Stomach smooth muscle (tissue), 2 donors: ENCODE measurements around the gene C6orf62.
"Not testable (repeated sequence)": the region's sequence is repeated elsewhere in the genome, so short reads cannot be mapped to it uniquely, and the experiment has no call there.

Experiments
- H3K27ac ChIP-seq: one replicate; pipeline ENCODE4 v1.7.0; 2013; ENCODE audit warnings: mild to moderate bottlenecking, low read length, inconsistent platforms
- H3K27me3 ChIP-seq, 2 donors: one replicate each; pipeline ENCODE4 v1.7.0; 2013; ENCODE audit warnings: low read length in 2 of 2; ENCODE audit not compliant: insufficient read depth in 2 of 2, control insufficient read depth in 1 of 2
- H3K36me3 ChIP-seq, 2 donors: one replicate each; pipeline ENCODE4 v1.7.0; 2013; ENCODE audit warnings: low read length in 2 of 2; ENCODE audit not compliant: control insufficient read depth in 2 of 2, insufficient read depth in 2 of 2
- H3K4me1 ChIP-seq: one replicate; pipeline ENCODE4 v1.7.0; 2013; ENCODE audit warnings: low read length; ENCODE audit not compliant: control insufficient read depth, insufficient read depth
- H3K4me3 ChIP-seq, 2 donors: one replicate each; pipeline ENCODE4 v1.7.0; 2013; ENCODE audit warnings: low read length in 2 of 2
- H3K9ac ChIP-seq, 2 donors: one replicate each; pipeline ENCODE4 v1.7.0; 2013; ENCODE audit warnings: low read length in 2 of 2, mild to moderate bottlenecking in 1 of 2
- H3K9me3 ChIP-seq, 2 donors: one replicate each; pipeline ENCODE4 v1.7.0; 2013; ENCODE audit warnings: low read length in 2 of 2; ENCODE audit not compliant: control insufficient read depth in 2 of 2
- donor health status: healthy.
- donor health status: Pancreatic carcinoma.

C6orf62 gene

DNA sequence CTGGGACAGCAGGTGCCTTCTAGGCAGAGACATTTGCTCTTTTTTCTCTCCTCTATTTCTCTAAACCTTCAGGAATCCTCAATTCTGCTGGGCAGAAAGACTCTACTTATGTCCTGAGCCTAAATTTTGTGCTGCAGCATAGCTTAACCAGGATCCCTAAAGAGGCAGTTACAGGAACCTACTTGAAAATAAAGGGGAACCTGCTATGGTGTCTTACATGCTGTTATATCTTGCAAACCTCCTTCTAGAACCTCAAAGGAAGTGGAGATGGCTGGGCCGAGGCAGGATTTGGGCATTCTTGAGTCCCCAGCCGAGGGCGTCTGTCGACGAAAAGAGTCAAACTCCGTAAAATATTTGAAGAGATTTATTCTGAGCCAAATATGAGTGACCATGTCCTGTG, 38.7 kb upstream of the C6orf62 start:
- Histone ChIP-seq H3K27ac (no peak overlapping the region), H3K36me3 (no peaks in the 10 kb centered on the region), H3K27me3 (no peaks in the 10 kb centered on the region), H3K4me3 (no peak overlapping the region), H3K9me3 (no peaks in the 10 kb centered on the region), H3K4me1 (no peaks in the 10 kb centered on the region), H3K9ac (no peak overlapping the region)

DNA sequence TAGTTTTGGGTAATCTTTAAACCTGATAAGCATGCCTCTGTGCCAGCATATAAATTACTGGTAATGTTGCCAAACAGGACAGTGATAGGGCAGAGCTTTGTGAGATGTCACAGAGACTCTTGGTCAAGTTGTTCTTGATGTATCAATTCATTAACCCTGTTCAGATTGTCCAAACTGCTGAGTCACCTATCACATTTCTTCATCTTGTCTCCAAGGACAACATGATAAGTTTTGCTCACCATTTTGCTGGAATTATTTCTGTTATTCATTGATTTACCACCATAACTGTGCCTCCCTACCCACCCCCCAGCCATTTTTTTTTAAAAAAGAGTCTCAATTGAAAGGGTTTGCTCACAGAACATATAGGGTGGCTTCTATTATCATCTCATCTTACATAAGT, 36.3 kb upstream of the C6orf62 start:
- no peaks in the 10 kb centered on the region for H3K36me3 ChIP-seq
- H3K27me3 ChIP-seq: no peaks in the 10 kb centered on the region
- H3K4me1 ChIP-seq: no peaks in the 10 kb centered on the region
- H3K9ac ChIP-seq: no peak overlapping the region
- H3K27ac ChIP-seq: no peak overlapping the region
- no peaks in the 10 kb centered on the region for H3K9me3 ChIP-seq
- H3K4me3 ChIP-seq: no peak overlapping the region

GRCh38 chr6:24754378-24754777, 35.4 kb upstream of the C6orf62 start:
- H3K27ac ChIP-seq, H3K27me3 ChIP-seq, H3K9me3 ChIP-seq, H3K9ac ChIP-seq, H3K4me1 ChIP-seq, H3K4me3 ChIP-seq, H3K36me3 ChIP-seq: not testable (repeated sequence)

DNA sequence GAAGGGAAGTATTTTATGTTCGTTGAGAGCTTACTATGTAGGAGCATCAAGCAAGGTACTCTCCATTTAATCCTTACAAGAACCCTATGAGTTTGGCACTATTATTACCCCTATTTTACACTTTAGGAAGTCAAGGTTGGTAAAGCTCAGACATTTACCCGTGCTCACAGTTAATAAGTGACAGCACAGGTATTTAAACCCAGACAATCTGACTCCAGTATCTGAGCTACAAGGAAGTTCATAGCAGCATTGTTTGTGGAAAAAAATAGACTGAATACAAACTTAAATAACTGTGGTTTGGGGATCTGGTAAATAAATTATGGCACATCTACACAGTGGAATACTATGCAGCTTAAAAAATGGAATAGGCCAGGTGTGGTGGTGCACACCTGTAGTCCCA, 34.6 kb upstream of the C6orf62 start:
- Histone ChIP-seq H3K4me3 (no peak overlapping the region), H3K4me1 (no peaks in the 10 kb centered on the region), H3K9ac (no peak overlapping the region), H3K27me3 (no peaks in the 10 kb centered on the region), H3K36me3 (no peaks in the 10 kb centered on the region), H3K27ac (no peak overlapping the region), H3K9me3 (no peaks in the 10 kb centered on the region)

DNA sequence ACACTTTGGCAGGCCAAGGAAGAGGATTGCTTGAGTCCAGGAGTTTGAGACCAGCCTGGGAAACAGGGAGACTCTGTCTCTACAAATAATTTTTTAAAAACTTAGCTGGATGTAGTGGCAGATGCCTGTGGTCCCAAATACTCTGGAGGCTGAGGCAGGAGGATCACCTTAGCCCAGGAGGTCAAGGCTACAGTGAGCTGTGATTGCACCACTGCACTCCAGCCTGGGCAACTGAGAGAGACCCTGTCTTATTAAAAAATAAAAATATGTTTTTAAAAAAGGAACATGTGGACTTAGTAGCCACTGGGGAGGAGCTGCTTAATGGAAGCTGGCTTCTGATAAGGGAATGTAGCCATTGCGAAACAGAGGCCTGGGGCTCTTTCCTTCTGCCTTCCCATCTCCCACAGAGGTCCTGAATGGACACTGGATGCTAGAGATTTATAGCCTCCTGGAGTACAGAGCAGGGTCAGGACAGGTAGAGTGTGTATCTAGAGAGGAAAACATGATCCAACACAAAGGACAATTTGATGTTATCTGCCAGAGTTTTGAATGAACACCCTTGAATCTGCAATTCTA, 34.1 kb upstream of the C6orf62 start:
- no peaks in the 10 kb centered on the region for H3K4me1 ChIP-seq
- no peaks in the 10 kb centered on the region for H3K27me3 ChIP-seq
- no peaks in the 10 kb centered on the region for H3K36me3 ChIP-seq
- H3K9ac ChIP-seq: no peak overlapping the region
- H3K27ac ChIP-seq: no peak overlapping the region
- no peaks in the 10 kb centered on the region for H3K9me3 ChIP-seq
- H3K4me3 ChIP-seq: no peak overlapping the region

DNA sequence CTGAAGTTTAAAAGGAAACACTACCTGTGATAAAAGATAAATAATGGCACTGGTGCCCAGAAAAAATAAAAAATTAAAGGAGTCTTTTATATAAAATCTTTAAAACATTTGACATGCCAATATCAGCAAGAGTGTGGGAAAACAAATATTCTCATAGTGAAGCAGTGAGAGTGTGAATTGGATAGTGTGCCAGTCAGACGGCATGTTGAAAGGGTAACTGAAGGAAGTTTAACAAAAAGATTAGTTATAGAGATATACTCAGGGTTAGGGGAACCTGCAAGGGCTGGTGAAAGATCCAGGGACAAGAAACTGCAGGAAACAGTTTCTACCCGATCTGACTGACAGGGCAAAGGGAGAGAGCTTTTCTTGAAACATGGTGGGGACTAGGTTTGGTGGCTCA, 33.5 kb upstream of the C6orf62 start:
- Histone ChIP-seq H3K36me3 (no peaks in the 10 kb centered on the region), H3K27me3 (no peaks in the 10 kb centered on the region), H3K4me1 (no peaks in the 10 kb centered on the region), H3K9ac (no peak overlapping the region), H3K27ac (no peak overlapping the region), H3K4me3 (no peak overlapping the region), H3K9me3 (no peaks in the 10 kb centered on the region)

- not testable (repeated sequence) for H3K27me3 ChIP-seq, H3K4me1 ChIP-seq, H3K9me3 ChIP-seq, H3K27ac ChIP-seq, H3K36me3 ChIP-seq, H3K4me3 ChIP-seq, H3K9ac ChIP-seq
Observed at GRCh38 chr6:24750878-24751277, 31.9 kb upstream of the C6orf62 start.

DNA sequence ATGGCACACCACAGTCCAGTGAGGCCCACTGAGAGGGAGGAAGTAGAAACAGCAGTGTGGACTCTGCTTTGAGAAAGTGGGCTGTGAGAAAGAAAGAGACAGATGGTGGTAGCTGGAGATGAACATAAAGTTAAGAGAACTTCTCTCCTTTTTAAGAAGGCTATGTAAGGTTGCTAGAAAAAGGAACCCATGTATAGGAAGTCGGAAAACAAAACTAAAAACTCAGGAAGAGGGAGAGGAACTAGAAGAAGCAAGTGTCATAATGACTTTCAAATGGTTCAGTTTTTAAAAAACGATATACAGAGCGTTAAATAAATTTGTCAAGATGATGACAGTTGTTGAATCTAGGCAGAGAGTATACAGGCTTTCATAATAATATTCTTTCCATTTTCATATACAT, 30.3 kb upstream of the C6orf62 start:
- Histone ChIP-seq H3K27ac (no peak overlapping the region), H3K4me3 (no peak overlapping the region), H3K4me1 (no peaks in the 10 kb centered on the region), H3K27me3 (no peaks in the 10 kb centered on the region), H3K36me3 (no peaks in the 10 kb centered on the region), H3K9me3 (no peaks in the 10 kb centered on the region), H3K9ac (no peak overlapping the region)

DNA sequence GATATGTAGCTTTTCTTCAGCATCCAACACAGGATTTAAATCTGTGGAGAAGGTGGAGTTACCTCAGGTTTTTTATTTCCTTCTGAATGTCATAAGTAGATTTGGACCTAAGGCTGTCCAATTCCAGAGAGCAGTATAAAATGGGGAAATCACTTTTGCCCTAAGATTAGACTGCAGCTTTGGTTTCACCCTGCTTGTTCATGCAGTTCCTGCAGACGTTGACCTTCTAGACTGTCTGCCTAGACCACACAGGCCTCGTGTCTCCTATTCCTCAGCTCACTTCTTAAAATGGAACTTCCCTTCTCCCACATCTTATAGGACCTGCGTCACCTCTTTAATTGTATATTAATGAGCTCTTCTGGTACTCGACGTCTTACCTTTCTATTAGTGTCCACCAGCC, 26.0 kb upstream of the C6orf62 start:
- no peak overlapping the region for H3K9ac ChIP-seq
- no peaks in the 10 kb centered on the region for H3K27me3 ChIP-seq
- H3K36me3 ChIP-seq: no peaks in the 10 kb centered on the region
- no peak overlapping the region for H3K4me3 ChIP-seq
- no peak overlapping the region for H3K27ac ChIP-seq
- H3K4me1 ChIP-seq: no peaks in the 10 kb centered on the region
- no peaks in the 10 kb centered on the region for H3K9me3 ChIP-seq

DNA sequence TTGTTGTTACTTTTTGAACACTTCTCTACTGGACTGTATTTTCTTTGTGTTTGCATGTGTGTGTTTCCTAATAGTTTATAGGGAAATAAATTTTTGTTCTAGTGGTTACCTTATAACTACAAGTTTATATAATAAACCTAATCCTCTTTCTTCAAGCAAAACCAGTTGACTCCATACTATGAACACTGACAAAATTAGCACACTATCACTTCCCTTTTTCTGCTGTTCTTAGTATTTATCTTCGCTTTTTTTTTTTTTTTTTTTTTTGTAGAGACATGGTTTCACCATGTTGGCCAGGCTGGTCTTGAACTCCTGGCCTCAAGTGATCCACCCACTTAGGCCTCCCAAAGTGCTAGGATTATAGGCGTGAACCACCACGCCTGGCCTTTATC, 25.0 kb upstream of the C6orf62 start:
- Histone ChIP-seq H3K4me3 (no peak overlapping the region), H3K27me3 (no peaks in the 10 kb centered on the region), H3K27ac (no peak overlapping the region), H3K36me3 (no peaks in the 10 kb centered on the region), H3K4me1 (no peaks in the 10 kb centered on the region), H3K9ac (no peak overlapping the region), H3K9me3 (no peaks in the 10 kb centered on the region)

DNA sequence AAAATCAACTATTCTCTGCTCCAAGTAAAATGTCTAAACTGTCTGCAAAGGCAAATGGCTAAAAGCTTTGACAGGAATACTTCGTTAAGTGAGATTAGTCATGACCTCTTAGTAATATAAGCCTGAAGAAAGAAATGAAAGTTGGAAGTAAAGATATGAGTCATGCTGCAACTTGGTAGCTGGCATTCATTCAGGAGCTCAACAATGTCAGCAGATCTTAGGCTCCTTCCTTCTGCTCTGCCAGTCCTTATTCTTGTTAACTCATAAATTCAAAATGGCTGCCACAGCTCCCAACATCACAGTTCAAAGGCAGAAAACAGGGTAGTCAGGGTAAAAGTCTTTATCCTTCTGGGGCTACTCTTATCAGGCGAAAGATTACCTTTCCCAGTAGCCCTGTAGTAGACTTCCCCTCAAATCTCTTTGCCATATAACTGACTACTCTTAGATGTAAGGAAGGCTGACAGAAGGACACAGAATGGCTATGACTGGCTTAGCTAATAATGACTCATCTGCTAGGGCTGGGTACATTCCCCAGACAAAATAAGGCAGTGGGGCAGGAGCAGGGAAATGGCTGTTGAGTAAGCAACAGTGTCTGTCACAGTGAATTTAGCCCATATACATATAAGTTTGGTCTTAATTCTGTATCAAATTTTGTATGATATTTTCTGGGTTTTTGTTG, 24.4 kb upstream of the C6orf62 start:
- Histone ChIP-seq H3K4me3 (no peak overlapping the region), H3K9me3 (no peaks in the 10 kb centered on the region), H3K4me1 (no peaks in the 10 kb centered on the region), H3K36me3 (no peaks in the 10 kb centered on the region), H3K27ac (no peak overlapping the region), H3K9ac (no peak overlapping the region), H3K27me3 (no peaks in the 10 kb centered on the region)
